Fibroblast of skin of back (primary cell): ENCODE measurements around the gene EPHA10. TPM values are rescaled to one million over a fixed set of nuclear protein-coding genes. Genes with fewer than 3 reads are reported as not detected.
"Not testable (repeated sequence)": the region's sequence is repeated elsewhere in the genome, so short reads cannot be mapped to it uniquely, and the experiment has no call there.

Experiments
- DNase-seq: peaks from one replicate; pipeline ENCODE4 v3.0.0-alpha.2; 2013
- polyA plus RNA-seq, 2 experiments: library from polyadenylated mRNA; unstranded; fragments of 120-200 nt; gene quantifications; one replicate each; pipeline ENCODE4 v1.2.1, GENCODE V29; 2013; ENCODE audit not compliant: insufficient read length in 2 of 2

EPHA10 gene
- not detected for polyA plus RNA-seq (2013, experiment 1 of 2; ENCODE audit: insufficient read length)
- polyA plus RNA-seq (2013, experiment 2 of 2; ENCODE audit: insufficient read length), result not detected

- no peak for DNase-seq
Measured at GRCh38 chr1:37764888-37765441, at the start of gene EPHA10. EPHA10 (minus strand) TSS chr1:37765120; CDS start chr1:37765066, 54 bp downstream.

GRCh38 chr1:37814252-37814651, 49.3 kb upstream of the EPHA10 start:
- no peak for DNase-seq

DNA sequence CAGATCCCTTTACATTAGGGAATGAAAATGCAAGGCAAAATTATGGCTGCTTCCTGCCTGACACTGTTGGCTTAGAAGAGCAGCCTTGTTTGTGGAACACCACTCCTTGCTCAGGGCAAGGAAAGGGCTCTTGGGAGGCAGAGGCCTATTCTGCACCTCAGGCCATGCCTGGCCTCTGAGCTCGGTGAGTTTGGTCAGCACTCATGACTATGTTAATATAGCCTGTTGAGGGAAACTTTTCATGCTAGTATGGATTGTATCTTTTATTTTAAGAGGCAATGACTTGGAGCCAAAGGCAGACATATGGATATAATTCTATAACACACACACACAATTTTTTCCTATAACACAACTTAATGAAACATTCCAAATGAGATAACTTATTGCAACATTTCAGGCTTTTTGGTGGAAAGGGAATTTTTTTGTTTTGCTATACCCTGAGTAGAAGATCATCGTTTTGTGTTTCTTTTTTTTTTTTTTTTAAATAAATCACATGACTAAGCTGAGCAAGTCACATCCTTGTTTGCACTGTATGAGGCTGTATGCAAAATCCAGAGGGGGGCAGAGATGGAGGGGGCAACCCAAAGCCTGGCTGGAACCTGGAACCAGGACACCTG, 48.7 kb upstream of the EPHA10 start:
- no peak for DNase-seq

GRCh38 chr1:37811027-37811655, 46.2 kb upstream of the EPHA10 start:
- DNase-seq, result peak; percentile 83

GRCh38 chr1:37809942-37810341, 45.0 kb upstream of the EPHA10 start:
- no peak for DNase-seq

DNA sequence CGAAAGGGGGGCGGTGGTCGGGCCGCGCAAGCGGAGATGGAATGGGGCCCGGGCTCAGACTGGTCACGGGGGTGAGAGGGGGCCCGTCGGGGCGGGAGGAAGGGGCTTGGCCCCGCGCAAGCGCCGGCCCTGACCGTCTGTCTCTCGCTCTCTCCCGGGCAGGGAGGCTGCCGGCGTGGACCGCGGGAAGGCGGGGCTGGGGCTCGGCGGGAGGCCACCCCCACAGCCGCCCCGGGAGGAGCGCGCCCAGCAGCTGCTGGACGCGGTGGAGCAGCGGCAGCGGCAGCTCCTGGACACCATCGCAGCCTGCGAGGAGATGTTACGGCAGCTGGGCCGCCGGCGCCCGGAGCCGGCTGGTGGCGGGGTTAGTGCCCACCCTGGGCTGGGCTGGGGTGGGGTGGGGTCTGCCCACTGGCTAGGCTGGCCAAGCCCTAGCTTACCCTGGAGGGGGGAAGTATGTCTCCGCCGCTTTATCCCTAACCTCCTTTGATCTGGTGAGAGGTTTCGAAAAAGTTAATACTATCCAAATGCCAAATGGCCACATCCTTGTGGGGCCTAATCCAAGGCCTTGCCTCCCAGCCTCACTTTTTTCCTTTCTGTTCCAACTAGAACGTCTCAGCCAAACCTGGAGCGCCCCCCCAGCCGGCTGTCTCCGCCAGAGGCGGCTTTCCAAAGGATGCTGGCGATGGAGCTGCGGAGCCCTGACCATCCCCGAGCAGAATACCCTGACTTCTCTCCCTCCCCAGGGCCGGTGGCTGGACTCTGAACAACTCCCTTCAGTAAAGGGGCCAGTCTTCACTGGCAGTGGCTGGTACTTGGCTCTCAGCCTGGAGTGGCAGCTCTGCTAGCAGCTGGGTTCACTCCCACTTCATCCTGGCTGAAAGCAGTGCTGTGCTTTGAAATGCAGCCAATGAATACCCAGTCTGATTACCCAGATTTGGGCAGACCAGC, 43.7 kb upstream of the EPHA10 start:
- DNase-seq, result peak; percentile 84

GRCh38 chr1:37807555-37808368, 42.8 kb upstream of the EPHA10 start, which contains the start of the genes C1orf122 and YRDC:
C1orf122 (plus strand) TSS chr1:37807790; CDS start chr1:37808405, 615 bp downstream.
YRDC (minus strand) TSS chr1:37808208; CDS start chr1:37808180, 28 bp downstream.
- DNase-seq, result peak; percentile 95

DNA sequence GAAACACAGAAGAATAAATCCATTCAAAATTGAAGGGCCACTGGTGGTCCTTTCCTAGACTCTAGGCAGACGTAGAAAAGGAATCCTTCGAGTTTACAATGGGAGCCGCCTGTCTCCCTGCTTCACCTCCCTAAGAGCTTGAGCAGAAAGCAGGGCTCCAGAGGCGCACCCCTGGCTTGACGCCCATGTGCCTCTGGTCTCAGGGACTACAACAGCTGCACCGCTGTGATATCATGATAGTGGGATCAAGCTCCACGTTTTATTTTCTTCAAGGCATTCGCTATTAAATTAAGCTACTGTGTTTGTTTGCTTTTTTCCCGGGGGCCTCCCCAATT, 42.3 kb upstream of the EPHA10 start:
- no peak for DNase-seq

- no peak for DNase-seq
Measured at GRCh38 chr1:37802439-37802838, 37.5 kb upstream of the EPHA10 start.

DNA sequence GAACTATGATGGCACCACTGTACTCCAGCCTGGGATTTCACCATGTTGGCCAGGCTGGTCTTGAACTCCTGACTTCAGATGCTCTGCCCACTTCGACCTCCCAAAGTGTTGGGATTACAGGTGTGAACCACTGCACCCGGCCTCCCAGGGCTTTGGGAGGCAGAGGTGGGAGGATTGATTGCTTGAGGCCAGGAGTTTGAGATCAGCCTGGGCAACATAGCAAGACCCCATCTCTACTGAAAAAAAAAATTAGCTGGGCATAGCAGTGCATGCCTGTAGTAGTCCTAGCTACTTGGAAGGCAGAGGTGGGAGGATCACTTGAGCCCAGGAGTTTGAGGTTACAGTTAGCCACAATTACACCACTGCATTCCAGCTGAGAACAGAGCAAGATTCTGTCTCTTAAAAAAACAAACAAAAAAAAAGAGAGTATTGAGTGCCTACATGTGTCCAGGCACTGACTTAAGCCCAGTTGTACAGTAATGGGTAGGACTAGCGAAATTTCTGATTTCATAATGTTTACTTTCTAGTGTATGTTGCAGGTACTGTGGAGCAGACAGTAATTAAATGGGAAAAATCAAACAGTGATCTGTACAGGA, 32.9 kb upstream of the EPHA10 start:
- peak; percentile 32 for DNase-seq

- peak; percentile 44 for DNase-seq
Measured at GRCh38 chr1:37795340-37796125, 30.6 kb upstream of the EPHA10 start.

- DNase-seq, result no peak
Measured at GRCh38 chr1:37794372-37795339, 29.7 kb upstream of the EPHA10 start.

- peak; percentile 55 for DNase-seq
Measured at GRCh38 chr1:37793773-37794371, 29.0 kb upstream of the EPHA10 start, which contains the start of gene MANEAL. MANEAL (plus strand) TSS chr1:37793847; CDS start chr1:37794183, 336 bp downstream.

DNA sequence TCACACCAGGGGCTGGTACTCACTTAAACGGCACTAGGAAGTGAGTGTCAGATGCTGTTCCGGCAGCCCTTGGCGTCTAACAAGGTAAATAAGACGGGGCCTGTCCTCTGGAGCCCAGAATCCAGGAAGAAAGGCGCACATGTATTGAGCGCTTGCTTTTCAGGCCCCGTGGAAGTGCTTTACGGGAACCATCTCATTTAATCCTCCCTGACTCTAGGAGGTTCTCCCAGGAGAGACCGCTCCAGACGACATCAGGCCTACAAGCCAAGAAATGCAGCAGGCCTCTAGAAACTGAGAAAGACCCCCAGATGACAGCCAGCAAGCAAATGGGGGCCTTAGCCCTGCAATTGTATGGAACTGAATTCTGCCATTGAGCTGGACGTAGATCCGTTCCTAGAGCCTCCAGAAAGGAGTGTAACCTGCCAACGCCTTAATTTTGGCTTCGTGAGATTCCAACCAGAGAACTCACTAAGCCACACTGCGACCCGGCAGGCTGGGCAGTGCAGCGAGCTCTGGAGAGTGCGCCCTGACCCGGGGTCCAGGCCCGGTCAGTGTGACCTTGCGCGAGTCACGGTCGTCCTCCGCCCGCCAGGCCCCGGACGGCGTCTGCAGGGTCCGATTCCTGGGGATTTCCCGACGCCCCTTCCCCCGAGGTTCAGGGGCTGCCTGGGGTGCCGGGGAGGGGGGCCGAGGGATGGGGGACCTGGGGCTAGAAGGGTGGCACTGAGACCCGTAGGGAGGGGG, 28.2 kb upstream of the EPHA10 start:
- no peak for DNase-seq

DNA sequence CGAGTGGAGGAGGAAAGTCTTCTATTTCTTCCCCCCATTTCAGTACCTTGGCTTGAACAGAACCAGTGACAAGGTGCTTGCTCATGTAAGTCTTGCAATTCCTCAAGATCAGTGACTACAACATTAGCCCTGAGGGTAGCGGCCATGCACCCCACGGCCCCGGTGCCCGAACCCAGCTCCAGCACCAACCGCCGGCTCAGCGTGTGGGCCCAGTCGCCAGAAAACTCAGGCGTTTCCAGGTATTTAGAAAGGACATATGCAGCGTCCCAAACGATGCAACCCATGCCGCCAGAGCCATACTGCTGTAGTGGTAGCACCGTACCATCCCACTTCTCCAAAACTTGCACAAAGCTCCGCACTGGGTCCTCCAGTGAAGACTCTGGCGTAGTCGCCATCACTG, 17.6 kb upstream of the EPHA10 start:
- DNase-seq, result no peak

GRCh38 chr1:37778654-37779053, 13.7 kb upstream of the EPHA10 start:
- DNase-seq, result no peak

- no peak for DNase-seq
Measured at GRCh38 chr1:37776946-37777516, 12.1 kb upstream of the EPHA10 start.

GRCh38 chr1:37771440-37771839, 6.5 kb upstream of the EPHA10 start:
- DNase-seq, result not testable (repeated sequence)
